HG02798 (cell line): Measurements from ENCODE around the gene PRKCB.
"Not testable (repeated sequence)": the region's sequence is repeated elsewhere in the genome, so short reads cannot be mapped to it uniquely, and the experiment has no call there.

Experiments
- ATAC-seq: cut with Tn5 transposase; IDR thresholded peaks from one replicate; pipeline ENCODE4 v1.9.1; 2021; ENCODE audit warnings: mild to moderate bottlenecking; ENCODE audit not compliant: unreplicated experiment, poor library complexity

PRKCB gene

DNA sequence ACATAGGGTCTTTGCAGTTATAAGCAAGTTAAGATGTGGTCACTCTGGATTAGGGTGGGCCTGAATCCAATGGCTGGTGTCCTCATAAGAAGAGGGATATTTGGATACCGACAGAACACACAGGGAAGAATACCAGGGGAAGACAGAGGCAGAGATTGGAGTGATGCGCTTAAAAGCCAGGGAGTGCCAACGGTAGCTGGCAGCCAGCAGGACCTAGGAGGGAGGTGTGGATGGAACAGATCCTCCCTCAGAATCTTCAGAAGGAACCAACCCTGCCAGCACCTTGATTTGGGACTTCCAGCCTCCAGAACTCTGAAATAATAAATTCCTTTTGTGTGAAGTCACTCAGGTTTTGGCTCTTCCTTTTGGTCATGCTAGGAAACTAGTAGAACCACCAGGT is 310.1 kb downstream of the PRKCB start:
- no peak for ATAC-seq

DNA sequence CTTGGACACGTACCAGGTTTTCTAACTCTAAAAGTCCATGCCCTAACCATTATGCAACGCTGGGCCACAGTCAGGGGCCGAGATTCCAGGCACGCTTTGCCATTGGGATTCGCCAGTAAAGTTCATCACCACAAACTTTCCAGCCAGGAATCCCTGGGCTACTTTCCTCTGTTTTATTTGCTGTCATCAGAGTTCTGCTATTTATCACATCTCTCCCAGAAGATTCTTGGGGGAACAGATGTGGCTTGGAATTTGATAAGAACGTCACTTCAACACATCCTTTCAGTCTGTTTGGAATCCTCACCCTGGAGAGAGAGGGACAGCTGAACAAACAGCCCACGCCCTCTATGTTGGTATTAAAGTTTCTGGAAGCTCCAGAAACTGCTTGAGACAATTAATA is 310.7 kb downstream of the PRKCB start:
- no peak for ATAC-seq

DNA sequence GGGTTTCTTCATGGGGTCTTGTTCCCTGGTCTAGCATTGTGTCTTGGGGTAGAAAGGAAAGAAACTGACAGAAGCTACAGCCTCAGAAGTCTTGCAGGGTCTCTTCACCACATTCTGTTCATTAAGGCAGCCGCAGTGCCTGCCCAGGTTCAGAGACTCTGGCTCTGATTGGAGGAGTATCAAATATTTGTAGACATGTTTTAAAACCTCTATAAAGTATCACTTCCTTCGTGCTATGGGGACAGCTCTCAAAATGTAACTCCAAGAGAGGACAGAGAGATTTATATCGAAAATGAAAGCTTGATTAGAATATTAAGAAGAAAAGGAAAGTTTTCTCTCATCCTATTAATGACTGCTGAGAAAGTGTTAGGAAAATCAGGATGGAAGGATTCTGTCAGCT is 313.3 kb downstream of the PRKCB start:
- ATAC-seq, result no peak

DNA sequence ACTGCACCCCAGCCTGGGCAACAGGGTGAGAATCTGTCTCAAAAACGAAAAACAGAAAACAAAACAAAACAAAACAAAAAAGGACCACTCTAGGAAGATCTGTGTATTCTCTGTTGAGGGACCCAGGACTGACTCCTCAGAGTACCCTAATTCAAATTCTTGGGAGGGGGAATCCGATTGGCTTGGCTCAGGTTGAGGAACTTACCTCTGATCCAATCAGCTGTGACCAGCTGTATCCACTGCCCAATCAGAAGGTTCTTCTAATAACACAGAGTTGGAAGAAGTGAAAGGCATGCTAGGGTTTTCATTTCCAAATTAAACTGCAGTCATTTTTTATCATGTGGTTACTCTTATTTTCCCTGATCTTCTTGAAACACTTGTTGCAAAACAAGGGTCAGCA is 314.5 kb downstream of the PRKCB start:
- no peak for ATAC-seq

DNA sequence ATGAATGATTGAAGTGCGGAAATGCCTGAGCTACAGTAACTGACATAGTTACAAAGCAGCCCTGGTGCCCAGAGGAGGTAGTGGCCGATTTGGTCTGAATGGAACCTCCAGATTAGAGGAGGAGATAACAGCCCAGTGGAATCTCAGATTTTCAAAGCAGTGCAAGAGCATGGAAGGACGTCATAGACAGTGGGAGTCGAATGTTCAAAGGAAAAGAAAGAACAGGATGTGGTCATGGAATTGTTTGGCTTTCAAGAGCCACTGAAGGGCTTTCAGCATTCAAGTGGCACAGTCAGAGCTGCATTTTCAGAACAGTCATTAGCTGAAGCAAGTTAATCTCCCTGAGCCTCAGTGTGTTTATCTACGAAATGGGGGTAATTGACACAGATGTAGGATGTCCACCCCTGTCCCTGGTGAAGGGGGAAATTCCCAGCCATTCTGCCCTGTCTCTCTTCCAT is 315.7 kb downstream of the PRKCB start:
- ATAC-seq, result no peak

DNA sequence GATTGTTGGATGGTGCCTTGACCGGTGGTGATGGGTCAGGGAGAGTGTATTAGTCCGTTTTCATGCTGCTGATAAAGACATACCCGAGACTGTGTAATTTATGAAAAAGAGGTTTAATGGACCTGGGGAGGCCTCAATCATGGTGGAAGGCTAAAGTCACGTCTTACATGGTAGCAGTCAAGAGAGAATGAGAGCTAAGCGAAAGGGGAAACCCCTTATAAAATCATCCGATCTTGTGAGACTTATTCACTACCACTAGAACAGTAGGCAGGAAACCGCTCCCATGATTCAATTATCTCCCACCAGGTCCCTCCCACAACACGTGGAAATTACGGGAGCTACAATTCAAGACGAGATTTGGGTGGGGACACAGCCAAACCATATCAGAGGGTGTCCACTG is 316.3 kb downstream of the PRKCB start:
- ATAC-seq, result not testable (repeated sequence)

DNA sequence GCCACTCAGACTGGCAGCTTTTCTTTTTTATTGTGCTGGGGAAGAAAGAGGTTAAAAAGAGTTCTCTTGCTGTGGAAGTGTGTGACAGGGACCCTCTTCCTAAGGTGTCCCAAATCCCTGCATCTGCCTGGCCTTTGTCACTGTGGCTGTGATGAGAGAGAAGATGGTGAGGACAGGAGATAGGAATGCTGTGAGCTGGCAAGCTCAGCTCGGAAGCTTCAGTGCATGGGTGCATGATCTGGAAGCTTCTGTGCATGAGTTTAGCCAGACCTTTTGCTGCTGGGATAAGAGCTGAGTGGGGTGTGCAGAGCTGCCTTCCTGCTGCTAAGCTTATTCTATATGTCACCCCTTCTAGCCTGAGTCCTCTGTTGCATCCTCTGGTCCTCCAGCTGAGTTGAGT is 317.0 kb downstream of the PRKCB start:
- no peak for ATAC-seq

DNA sequence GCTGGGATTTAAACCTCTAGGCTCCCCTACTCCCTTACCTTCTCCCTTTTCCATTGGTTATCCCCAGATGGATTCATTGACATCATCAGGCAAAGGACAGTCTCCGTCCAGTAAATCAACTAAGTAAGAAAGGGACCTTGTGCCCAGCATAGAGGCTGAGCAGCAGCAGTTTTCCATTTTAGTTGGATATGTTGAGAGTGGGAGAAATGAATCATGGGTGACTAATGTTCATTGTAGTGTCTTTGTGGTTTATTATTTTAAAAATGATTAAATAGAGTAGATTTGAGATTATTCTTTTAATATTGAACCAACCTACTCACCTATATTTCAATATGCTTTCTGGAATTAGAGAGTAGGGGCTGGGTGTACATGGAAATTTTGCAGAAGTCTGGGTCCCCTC is 321.0 kb downstream of the PRKCB start:
- no peak for ATAC-seq

DNA sequence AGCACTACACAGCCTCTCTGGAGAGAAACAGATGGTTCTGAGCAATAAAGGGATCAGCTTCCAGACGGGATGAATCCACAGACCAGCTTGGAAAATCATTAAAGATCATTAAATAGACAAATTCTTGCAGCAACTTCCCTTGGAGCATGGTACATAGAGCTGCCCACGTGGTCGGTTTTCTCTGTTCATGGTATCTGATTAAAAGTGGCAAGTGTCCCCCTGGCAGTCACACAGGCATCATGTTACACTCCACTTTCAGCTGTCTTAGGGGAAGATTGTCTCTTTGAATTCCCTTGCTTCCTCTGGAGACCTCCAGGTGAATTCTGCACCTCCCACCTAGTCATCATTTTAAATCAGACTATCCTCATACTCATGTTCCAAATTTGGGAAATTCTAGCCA is 328.2 kb downstream of the PRKCB start:
- no peak for ATAC-seq

DNA sequence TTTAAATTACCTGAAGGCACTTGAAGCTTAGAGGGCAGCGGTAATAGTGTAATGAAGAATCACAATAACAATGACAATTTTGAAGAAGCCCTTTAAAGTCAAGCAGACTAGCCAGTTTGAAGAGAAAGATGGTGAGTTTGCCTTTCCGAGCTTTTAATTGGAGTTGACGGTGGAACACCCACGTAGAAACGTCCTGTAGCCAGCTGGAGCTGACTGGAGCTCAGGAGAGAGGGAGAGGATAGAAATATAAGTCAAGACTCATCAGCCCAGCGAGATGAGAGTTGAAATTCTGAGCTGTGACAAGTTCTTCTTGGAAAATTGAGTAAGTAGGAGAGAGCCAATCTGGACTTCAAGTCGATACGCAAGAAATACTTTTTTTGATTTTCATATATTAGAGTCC is 328.6 kb downstream of the PRKCB start:
- ATAC-seq, result no peak

DNA sequence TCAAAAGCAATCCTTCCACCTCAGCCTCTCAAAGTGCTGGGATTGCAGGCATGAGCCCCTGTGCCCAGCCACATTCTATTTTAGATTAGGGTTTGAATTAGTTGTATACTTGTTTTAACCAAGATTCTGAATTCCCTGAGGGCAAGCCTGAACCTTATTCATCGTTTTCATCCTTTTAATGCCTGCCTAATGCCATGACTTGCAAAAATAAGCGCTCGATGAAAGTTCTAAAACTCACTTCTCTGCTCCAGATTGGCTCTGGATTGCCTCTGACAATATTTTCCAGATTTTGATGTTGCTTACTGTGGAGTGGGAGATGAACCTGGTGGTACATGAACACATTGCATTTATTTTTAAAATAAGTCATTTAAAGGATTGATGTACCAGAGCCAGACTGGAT is 329.5 kb downstream of the PRKCB start:
- no peak for ATAC-seq

DNA sequence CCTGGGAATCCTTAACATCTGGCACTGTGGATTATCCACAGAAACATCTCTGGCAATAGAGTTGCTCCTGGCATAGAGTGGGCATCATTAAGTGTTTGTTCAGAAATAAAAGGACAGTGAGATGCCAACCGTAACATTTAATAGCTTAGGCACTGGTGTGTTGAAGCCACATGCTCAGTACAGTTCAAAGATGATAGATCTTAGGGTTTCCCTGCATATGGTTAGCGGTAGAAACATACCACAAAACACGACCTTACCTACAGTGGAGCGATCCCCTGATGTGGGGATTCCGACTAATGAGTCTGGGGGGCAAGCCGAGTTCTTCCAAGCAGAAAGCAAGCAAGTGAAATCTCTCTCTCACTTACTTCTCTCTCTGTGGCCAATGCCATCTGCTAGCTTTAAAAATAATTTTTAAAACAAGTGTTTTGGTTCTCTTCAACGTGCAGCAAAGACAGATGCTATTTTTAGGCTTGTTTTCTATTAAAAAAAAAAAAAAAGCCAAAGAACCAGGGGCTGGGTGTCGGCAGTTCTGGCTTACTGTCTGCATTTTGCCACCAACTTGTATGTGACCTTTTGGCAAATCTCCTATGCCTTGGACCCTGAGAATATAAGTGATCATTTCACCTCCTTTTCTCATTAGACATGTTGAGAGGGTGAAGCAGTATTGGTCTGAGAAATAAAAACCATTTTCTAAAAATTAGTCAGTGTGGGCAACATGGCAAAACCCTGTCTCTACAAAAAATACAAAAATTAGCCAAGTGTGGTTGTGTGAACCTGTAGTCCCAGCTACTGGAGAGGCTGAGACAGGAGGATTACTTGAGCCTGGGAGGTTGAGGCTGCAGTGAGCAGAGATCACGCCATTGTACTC is 331.1 kb downstream of the PRKCB start:
- no peak for ATAC-seq

DNA sequence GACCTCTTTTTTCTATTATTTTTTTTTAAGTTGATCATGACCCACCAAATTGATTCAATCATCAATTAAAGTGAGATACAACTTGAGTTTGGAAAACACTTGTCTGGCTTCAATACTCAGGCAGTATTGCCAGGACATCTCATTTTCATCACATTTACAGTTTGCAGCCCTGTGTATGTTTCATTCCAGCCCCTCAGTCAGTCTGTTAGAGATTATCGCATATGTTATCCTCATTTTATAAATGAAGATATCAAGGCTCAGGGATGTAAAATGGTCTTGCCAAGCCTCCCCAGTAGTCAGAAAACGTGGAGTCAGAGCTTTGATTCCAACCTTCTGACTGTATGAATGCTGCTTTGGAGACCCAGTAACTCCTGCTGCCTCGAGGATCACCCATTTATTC is 333.1 kb downstream of the PRKCB start:
- no peak for ATAC-seq

DNA sequence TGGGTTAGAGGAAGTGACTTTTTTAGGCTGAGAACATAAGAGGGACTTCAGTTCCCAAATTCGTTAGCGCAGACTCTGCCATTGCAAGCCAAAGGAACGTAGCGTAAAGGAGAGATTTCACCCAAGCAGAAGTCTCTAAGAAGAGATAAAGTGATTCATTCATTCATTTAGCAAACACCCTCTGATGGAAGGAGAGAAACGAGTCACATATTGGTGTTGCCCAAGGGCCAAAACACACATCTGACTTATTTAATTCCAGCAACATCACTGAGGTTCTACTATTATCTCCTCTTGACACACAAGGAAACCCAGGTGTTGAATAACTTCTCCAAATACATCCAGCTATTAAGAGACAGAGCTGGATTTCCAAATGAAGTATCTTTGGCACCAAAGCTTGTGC is 334.6 kb downstream of the PRKCB start:
- no peak for ATAC-seq

DNA sequence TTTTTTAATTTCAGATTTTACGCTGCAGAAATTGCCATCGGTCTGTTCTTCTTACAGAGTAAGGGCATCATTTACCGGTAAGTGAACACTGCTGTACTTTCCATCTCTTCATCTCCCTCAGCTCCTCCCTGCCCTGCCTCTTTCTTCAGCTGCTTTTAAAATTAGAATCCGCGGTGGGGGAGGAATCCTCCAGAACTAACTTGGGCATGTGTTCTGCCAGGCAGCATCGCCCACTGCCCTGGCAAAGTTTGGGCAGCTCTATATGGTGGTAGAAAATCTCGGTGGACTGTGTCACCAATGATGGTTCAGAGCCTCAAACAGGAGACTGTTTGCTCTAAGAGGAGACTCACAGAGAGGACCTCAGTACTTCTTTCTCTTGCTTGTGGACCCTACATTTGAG is 338.7 kb downstream of the PRKCB start:
- ATAC-seq, result no peak

DNA sequence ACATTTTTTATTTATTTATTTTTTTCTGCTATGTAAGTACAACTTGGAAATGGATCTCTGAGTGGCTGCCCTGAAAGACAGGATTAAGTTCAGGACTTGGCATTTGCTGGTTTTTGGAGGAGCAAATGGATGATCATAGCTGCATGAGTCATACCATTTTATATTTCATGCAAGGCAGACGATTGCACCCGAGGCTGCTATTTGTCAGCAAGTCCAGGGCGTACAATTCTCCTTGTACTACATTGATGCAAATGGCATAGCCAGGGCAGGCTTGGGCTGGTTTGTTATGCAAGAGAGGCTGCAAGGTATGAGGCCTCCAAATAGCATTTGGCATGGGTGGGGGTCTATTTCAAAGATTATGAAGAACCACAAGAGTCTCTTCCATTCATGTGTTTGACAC is 339.2 kb downstream of the PRKCB start:
- ATAC-seq, result no peak

DNA sequence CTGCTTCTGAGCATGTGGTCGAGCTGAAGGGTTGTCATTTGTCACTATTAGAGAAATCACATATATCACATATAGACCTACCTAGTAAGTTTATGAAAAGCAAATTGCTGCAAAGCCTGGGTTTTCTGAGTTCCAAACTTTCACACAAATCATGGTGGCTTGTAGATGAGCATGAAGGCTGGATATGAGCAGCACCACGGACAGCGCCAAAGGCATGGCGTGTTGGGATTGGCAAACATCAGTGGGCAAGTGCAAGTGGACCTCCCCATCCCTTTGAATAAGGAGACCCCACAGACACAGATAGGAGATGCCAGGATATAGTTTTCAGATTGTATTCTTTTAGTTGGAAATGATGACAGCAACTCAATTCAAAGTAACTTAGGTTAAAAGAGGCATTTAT is 342.7 kb downstream of the PRKCB start:
- no peak for ATAC-seq

DNA sequence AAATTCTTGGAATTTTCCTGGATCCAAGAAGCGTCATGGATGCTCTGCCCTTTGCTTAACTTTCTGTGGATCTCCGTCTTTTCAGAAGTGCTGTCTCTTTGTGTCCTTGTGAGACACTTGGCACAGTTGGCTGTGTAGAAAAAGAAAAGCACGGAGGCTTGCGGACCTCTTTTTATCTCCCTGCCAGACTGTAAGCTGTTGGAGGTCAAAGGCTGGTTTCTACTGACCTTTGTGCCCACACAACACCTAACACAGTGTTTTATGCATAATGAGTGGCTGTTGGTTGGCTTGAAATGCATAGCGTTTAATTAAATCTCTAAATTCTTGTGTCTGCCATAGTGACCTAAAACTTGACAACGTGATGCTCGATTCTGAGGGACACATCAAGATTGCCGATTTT is 344.7 kb downstream of the PRKCB start:
- no peak for ATAC-seq

DNA sequence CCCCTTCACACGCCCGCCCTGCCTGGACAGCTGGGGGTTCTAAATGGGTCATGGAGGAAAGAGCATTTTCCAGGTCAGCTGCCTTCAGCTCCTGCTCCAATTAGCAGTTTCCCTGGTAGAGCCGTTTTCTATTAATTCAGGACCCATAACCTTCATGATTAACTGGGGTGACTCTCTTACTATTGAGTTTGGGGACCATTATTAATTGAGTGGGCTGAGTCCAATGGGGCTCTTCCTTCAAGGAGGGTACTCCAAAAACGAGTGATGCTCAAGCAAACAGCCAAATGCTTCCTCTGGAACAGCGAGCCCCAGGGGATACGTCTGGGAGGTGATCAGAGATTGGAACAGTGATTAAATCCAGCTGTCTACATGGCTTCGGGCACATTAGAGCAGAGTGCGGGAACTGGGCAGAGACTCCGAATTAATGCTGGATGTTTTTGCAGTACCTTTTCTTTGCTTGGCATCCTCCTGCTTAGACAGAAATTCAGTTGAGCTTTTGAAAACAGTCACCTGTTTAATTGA is 352.3 kb downstream of the PRKCB start:
- ATAC-seq, result no peak

DNA sequence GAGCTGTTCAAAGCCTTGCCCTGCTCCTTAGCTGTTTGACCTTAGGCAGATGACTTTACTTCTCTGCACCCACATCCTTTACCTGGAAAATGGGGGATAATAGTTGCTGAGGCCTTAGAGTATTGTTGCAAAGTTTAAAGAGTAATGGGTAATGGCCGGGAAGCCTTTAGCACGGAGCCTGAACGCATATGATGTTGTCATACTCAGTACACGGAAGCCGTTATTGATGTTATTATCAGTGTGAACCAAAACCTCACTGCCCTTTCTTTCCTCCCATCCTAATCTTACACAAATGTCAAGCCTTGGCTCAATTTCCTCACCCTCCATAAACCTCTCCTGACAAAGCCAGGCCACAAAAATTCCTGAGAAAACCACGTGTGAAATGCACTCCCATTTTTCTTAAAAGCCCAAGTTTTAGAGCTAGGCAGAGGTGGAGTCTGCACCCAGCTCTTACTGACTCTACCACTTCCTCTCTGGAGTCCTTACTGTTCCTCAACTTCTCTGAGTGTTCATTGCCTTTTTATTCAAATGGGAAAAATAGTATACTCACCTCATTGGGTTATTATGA is 353.1 kb downstream of the PRKCB start:
- ATAC-seq, result no peak

DNA sequence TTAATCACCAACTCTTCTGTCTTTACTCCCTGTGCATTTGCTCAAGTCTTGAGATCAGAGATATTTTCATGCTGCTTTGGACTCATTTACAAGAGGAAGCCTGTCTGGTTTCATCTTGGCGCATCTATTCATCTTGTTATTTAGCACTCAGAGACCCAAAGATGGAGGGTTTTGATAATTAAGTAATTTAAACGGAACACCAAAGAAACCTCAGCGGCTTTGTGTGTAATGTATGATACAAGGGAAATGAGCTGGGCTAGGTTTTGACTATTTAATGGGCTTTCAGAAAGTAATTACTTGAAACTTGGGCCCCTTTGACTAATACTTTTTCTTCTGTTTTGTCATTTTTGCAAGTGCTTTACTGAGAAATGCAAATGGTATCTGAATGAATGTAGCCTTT is 354.2 kb downstream of the PRKCB start:
- ATAC-seq, result no peak

DNA sequence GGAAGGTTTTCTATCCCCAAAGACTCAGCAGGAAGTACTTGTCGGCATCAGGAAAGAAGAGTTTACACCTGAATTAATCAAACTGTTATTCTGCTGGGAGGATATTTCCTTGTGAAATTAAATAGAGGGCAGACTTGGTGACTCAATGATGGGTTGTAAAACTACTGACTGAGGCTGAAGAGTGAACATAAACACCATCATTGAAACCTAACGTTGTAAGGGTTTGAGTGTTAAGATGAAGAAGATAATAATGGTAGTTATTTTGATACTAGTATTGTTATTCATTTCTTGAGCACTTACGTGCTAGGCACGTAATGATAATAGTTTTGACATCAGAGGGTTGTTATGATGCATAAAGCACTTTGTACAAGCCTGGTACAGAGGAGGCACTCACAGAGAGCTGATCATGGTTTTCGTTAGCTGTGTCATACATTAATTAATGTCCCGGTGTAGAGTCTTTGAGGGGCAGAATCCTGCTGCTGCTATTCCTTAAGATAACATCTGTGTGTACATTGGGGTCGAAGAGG is 356.2 kb downstream of the PRKCB start:
- no peak for ATAC-seq
